ENCODE results near the gene THRB.

THRB gene

GRCh38 chr3:24142127-24142526 lies 352.5 kb downstream of the THRB start:
- no peak for DNase-seq (ENCODE audit: low spot score)

GRCh38 chr3:24141548-24141947 lies 353.1 kb downstream of the THRB start:
- no peak for DNase-seq (ENCODE audit: low spot score)

GRCh38 chr3:24139463-24140412 lies 354.9 kb downstream of the THRB start:
- DNase-seq (ENCODE audit: low spot score) = no peak

- DNase-seq (ENCODE audit: low spot score) = no peak
Observed at GRCh38 chr3:24138876-24139256, 355.8 kb downstream of the THRB start.

GRCh38 chr3:24137958-24138875 lies 356.4 kb downstream of the THRB start:
- DNase-seq (ENCODE audit: low spot score) = peak; percentile 46

DNA sequence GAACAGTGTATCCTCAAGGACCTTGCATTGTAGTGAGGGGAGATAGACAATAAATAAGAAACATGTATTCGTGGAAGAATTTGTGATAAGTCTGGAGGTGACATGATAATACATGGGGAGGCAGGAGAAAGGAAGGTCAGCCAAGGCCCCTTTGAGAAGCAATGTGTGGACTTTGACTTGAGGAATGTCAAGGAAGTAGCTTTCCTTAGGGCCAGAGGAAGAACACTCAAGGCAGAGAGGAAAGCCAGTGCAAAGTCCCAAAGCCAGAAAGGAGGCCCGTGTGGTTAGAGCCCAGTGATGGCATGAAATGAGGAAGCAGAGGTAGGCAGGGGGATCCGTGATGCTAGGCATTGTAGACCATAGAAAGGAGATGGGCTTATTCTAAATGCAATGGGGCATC lies 357.3 kb downstream of the THRB start:
- no peak for DNase-seq (ENCODE audit: low spot score)

GRCh38 chr3:24136624-24137310 lies 357.9 kb downstream of the THRB start:
- no peak for DNase-seq (ENCODE audit: low spot score)

DNA sequence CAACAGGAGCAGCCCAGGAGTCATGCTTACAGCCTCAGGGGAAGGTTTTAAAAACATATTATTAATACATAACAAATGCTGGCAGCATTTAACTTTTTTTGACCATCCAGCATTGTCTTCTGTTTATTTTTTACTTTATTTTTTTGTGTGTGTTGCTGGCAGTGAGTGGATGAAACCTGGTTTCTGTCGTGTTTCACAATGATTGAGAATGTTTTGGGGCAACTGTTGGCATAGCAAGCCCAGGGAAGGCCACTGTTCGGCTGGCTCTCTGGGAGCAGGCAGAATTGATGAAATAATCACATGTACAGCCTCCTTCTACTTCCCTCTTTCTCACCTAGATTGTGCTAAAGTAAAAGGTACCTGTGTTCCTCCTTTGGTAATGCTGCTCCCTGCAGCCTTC lies 359.4 kb downstream of the THRB start:
- no peak for DNase-seq (ENCODE audit: low spot score)

DNA sequence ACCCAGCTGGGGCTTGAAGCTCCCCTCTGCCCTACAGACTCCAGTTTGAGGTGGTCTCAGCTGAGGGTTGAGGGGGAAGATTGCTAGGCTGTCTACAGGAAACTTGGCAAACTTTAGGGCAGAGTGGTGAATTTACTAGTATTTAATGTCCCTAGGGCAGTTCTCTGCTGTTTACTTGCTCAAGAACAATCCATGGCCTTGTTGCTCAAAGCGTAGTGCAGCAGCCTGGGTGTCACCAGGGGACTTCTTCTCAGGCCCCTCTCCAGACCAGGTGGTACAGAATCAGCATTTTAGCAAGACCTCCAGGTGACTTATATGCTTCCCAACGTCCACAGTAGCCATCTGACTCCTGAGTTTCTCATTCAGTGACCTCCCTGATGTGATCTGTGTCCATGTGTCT lies 360.7 kb downstream of the THRB start:
- DNase-seq (ENCODE audit: low spot score) = no peak

DNA sequence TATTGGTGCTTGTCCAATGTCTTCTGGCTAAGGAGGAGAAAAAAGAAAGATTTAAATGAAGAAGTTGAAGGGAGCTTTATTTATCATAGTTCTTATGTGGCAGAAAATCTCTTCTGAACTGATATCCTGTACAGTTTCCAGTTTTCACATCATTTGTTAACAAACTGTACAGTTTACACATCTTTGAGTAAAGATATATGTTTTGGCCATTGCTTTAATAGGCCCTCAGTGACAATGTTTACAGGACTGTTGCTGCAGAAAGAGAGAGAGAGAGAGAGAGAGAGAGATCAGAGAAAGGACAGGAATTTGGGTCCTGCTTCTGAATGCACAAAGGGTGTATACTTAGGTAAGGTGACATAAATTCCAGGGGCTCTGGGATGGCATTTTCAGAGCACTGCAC lies 361.2 kb downstream of the THRB start:
- no peak for DNase-seq (ENCODE audit: low spot score)

DNA sequence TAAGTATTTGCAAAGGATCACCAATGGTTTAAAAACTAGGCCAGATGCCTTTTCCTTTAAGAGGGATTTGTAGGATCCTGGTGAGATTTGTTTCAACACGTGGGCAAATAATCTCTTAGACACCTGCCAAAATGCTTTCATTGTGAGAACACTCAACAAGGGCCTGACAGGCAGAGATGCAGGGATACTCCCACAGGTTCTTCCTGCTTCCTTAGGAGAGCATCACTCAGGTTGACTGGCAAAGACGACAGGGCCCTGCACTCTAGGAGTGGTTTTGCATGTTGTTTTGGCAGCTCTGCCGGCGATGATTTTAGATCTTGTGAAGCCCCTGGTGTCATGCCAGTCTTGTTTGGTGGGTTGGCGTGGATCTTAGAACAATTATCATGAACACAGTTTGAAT lies 365.1 kb downstream of the THRB start:
- DNase-seq (ENCODE audit: low spot score) = no peak

- no peak for DNase-seq (ENCODE audit: low spot score)
Observed at GRCh38 chr3:24128199-24129005, 366.2 kb downstream of the THRB start.

- no peak for DNase-seq (ENCODE audit: low spot score)
Observed at GRCh38 chr3:24123596-24123995, 371.1 kb downstream of the THRB start.

DNA sequence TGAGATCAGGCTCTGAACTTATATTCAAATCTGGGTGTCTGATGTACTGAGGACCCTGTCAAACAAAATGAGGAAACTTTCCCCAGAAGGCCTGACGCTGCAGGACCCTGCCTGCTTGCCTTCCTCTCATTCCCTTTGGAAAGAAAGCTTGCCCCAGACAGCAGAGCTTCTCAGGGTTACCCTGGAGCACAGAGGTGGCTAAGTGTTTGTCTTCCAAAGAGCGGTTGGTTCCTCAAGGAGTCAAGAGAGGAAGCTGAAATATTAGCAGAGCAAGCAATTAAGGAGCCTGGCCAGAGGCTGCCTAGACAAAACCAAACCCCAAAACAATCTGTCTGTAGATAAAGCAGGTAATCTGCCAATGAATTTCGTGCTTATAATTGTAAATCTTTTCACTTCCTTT lies 374.2 kb downstream of the THRB start:
- DNase-seq (ENCODE audit: low spot score) = no peak

- peak; percentile 20 for DNase-seq (ENCODE audit: low spot score)
Observed at GRCh38 chr3:24119321-24119751, 375.3 kb downstream of the THRB start.

- DNase-seq (ENCODE audit: low spot score) = no peak
Observed at GRCh38 chr3:24117508-24117907, 377.1 kb downstream of the THRB start.

- DNase-seq (ENCODE audit: low spot score) = no peak
Observed at GRCh38 chr3:24111711-24112110, 382.9 kb downstream of the THRB start.

DNA sequence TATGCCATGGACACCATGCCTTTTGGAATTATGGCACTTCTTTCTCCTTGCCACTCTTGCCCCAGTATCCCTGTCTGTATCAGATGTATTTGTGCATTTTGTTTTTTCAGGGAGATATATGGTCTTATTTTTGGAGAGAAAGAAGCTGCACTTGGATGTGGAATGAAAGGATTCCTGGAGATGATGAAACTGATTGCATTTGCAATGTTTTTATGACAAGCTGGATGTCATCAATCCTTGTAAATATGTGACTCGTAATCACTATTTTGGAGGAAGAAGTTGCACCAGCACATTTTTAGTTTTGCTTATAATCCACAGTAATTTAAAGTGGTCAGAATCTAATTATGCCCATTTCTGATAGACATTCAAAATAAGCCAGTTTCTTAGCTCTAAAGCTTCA lies 384.6 kb downstream of the THRB start:
- no peak for DNase-seq (ENCODE audit: low spot score)

DNA sequence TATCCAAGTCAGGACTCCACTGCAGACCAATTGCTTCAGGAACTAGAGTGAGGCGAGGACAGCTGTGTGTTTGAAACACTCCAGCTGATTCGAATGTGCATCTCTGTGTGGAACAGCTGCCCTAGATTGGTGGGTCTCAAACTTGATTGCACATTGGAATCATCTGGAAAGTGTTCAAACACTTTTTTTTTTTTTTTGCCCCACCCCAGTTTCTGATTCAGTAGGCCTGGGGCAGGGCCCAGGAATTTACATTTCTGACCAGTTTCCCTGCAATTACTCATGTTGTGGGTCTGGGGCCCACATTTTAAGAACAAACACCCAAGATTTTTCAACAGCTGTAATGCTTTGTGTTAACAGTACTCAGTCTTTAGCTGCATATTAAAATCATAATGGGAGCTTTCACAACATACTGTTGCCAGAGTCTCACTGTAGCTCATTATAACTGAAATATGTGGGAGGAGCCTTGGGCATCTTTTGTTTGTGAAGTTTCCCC lies 392.9 kb downstream of the THRB start:
- DNase-seq (ENCODE audit: low spot score) = no peak

DNA sequence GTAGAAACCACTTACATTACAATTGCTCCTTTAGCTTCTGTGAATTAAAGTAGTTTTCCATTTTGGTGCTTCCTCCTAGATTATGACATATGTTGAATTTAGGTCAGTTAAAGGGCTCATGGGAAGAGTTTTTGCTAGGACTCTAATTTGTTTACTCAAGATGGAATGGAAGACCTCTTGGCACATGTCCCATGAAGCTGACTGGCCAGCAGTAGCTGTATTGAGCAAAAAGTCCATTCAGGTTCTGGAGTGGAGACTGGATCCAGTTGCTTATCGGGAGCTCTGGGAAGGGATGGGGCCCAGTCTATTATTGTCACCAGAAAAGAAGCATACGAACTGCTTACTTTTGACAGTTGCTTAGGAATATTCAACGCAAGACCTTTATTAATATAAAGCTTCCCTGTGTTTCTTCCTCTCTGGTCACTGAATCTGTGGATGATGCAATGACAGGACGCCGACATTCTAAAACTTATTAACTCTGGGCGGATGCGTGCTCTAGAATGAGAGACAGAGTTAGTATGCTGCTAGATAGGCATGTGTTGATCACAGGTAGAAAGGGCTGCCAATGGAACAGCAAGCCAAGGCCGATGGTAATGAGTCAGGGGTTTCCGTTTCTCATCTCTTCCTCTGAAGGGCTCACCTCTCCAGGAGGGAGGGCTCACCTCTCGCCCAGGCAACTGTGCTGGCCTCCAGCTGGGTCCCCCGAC lies 393.8 kb downstream of the THRB start:
- no peak for DNase-seq (ENCODE audit: low spot score)

Data from LoVo (cell line).